ENCODE results near the gene ABHD16B. TPM values are rescaled to one million over a fixed set of nuclear protein-coding genes. Genes with fewer than 3 reads are reported as not detected.
A peak's percentile ranks its signal among the peaks of the same experiment; 100 is the strongest.

ABHD16B gene
- total RNA-seq, 4 donors from 2014 or later, result not detected

DNA sequence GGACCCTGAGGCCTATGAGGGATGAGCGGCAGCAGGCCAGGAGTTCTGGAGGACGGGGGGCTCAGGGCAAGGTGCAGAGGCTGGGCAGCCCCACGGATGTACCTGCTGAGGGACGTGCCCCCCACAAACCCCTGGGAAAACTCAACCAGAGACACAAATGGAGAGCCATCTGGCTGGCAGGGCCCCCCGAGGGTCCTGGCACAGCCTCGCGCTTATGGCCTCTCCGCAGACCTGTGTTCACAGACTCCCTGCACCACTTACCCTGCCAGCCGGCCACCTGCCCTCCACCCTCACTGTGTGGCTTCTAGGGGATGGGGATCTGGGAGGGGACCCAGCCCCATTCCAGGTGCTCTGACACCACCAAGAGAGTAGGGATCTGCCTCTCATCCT, 26.8 kb upstream of the ABHD16B start:
- Histone ChIP-seq H3K4me3 (no peak overlapping the region), H3K27ac (peak overlapping the region in 3 of 4 donors; percentile 71 to 80 (median 71)), H3K27me3 (peaks cover 25% of the 10 kb centered on the region), H3K4me1 (peaks cover 0 to 55% (median 26%) of the 10 kb centered on the region in 3 donors), H3K36me3 (no peaks in the 10 kb centered on the region), H3K9me3 (no peaks in the 10 kb centered on the region)
- WGBS, 2 donors (ENCODE audit: low coverage in 1 of 2), result 72 to 100% methylated on average over 1 to 4 of the region's 9 CpGs
- ATAC-seq, result no peak
- TF ChIP-seq POLR2A (IDR thresholded peaks at IDR 0.05), result no peak
- TF ChIP-seq, protein P1, sequence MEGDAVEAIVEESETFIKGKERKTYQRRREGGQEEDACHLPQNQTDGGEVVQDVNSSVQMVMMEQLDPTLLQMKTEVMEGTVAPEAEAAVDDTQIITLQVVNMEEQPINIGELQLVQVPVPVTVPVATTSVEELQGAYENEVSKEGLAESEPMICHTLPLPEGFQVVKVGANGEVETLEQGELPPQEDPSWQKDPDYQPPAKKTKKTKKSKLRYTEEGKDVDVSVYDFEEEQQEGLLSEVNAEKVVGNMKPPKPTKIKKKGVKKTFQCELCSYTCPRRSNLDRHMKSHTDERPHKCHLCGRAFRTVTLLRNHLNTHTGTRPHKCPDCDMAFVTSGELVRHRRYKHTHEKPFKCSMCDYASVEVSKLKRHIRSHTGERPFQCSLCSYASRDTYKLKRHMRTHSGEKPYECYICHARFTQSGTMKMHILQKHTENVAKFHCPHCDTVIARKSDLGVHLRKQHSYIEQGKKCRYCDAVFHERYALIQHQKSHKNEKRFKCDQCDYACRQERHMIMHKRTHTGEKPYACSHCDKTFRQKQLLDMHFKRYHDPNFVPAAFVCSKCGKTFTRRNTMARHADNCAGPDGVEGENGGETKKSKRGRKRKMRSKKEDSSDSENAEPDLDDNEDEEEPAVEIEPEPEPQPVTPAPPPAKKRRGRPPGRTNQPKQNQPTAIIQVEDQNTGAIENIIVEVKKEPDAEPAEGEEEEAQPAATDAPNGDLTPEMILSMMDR (IDR thresholded peaks at IDR 0.05), result no peak
- TF ChIP-seq EP300 (IDR thresholded peaks at IDR 0.05), result no peak
- TF ChIP-seq POLR2AphosphoS5 (IDR thresholded peaks at IDR 0.05), result no peak

- peak; percentile 91 for ATAC-seq
These were observed 26.1 kb upstream of the ABHD16B start for GRCh38 chr20:63835021-63835858.

DNA sequence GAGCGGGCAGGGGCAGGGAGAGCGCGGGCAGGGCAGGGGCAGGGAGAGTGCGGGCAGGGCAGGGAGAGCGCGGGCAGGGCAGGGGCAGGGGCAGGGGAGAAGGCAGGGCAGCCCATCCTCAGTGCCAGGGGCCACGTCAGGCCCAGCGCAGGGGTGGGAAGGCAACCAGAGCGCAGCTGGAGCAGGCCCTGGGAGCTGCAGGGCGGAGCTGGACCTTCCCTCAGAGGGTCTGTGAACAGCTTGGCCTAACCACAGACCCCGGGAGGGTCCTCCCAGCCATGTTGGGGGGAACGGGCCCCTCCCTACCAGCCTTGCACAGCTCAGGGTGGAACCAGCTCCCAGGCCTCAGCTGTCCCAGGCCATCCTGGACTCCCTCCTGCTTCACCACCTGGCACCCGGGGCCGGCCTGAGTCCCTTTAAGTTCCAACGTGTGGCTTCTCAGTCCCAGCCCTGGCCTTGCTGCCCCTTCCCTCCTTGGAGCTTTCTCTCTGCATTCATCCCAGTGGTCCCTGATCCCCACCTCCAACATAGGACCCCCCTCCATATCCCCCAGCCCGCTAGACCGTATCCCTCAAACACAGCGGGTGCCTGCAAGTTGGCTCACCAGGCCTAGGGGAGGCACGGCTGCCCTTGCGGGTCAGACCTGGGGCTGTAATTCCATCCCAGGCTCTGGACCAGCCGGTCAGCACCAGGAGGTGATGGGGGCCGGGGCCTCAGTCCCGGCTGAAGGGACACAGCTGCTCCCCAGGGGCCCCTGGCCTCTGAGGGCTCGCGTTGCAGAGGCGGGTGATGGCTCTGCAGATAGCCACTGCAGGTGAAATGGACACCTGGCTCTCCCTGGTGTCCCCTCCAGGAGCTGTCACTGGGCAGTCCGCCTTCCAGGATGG, 24.6 kb upstream of the ABHD16B start:
- no peak for TF ChIP-seq POLR2AphosphoS5 (IDR thresholded peaks at IDR 0.05)
- H3K4me1 ChIP-seq, result peaks cover 0 to 40% (median 23%) of the 10 kb centered on the region in 3 donors
- WGBS, 2 donors (ENCODE audit: low coverage in 1 of 2), result 66 to 95% methylated on average over 4 to 5 of the region's 27 CpGs
- peak overlapping the region in 2 of 4 donors; percentile 14 to 40 for H3K27ac ChIP-seq
- no peaks in the 10 kb centered on the region for H3K36me3 ChIP-seq
- ATAC-seq, result no peak
- no peaks in the 10 kb centered on the region for H3K9me3 ChIP-seq
- H3K27me3 ChIP-seq, result peaks cover 11% of the 10 kb centered on the region
- no peak overlapping the region for H3K4me3 ChIP-seq

More at GRCh38 chr20:63835021-63835858, 26.1 kb upstream of the ABHD16B start:
- H3K36me3 ChIP-seq, result no peaks in the 10 kb centered on the region
- H3K9me3 ChIP-seq, result no peaks in the 10 kb centered on the region
- peaks cover 0 to 47% (median 23%) of the 10 kb centered on the region in 3 donors for H3K4me1 ChIP-seq
- TF ChIP-seq POLR2A (IDR thresholded peaks at IDR 0.05), result no peak
- TF ChIP-seq, protein P1 (IDR thresholded peaks at IDR 0.05), result no peak
- WGBS, 2 donors (ENCODE audit: low coverage in 1 of 2), result no CpG with 5 or more reads among the region's 21 CpGs
- H3K27me3 ChIP-seq, result peaks cover 18% of the 10 kb centered on the region
- no peak overlapping the region for H3K4me3 ChIP-seq
- peak overlapping the region in 3 of 4 donors; percentile 71 to 80 (median 71) for H3K27ac ChIP-seq

DNA sequence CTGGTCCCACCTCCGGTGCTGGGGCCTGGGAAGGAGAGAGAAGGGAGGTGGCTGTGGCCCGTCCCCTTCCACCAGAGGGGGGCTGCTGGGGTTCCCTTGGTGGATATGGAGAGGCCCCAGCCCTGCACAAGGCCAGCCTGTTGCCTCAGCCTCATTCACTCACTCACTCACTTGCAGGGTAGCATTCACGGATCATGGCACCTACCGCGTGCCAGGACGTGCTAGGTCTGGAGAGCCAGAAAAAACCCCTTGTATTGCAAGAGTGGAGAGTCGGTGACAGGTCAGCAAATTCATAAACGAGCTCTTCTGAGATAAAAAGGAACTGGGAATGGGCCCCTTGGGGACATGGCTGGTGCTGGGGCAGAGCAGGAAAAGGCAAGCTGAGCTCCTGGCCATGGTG, 23.8 kb upstream of the ABHD16B start:
- Histone ChIP-seq H3K4me3 (no peak overlapping the region), H3K27me3 (peaks cover 4% of the 10 kb centered on the region), H3K9me3 (no peaks in the 10 kb centered on the region), H3K4me1 (peaks cover 0 to 32% (median 15%) of the 10 kb centered on the region in 3 donors), H3K27ac (no peak overlapping the region), H3K36me3 (no peaks in the 10 kb centered on the region)
- 58% methylated on average over 2 of the region's 8 CpGs; no CpG with 5 or more reads in 1 of the 2 donors for WGBS, 2 donors (ENCODE audit: low coverage in 1 of 2)
- TF ChIP-seq, protein P1 (IDR thresholded peaks at IDR 0.05), result no peak
- TF ChIP-seq POLR2A (IDR thresholded peaks at IDR 0.05) (no peak), POLR2AphosphoS5 (IDR thresholded peaks at IDR 0.05) (no peak), EP300 (IDR thresholded peaks at IDR 0.05) (no peak)
- ATAC-seq, result no peak

GRCh38 chr20:63839620-63840019, 21.7 kb upstream of the ABHD16B start:
- H3K27me3 ChIP-seq, result peaks cover 14% of the 10 kb centered on the region
- no peaks in the 10 kb centered on the region for H3K36me3 ChIP-seq
- no peak for ATAC-seq
- H3K4me1 ChIP-seq, result peaks cover 0 to 11% (median under 1%) of the 10 kb centered on the region in 3 donors
- H3K9me3 ChIP-seq, result no peaks in the 10 kb centered on the region
- no peak overlapping the region for H3K4me3 ChIP-seq
- WGBS, 2 donors (ENCODE audit: low coverage in 1 of 2), result 85 to 87% methylated on average over 8 to 11 of the region's 13 CpGs
- no peak overlapping the region for H3K27ac ChIP-seq
- TF ChIP-seq POLR2AphosphoS5 (IDR thresholded peaks at IDR 0.05), result no peak
- TF ChIP-seq, protein P1 (IDR thresholded peaks at IDR 0.05), result no peak
- no peak for TF ChIP-seq POLR2A (IDR thresholded peaks at IDR 0.05)
- no peak for TF ChIP-seq EP300 (IDR thresholded peaks at IDR 0.05)
